K562 (cell line): ENCODE data around the gene PYGB. TPM values are rescaled to one million over a fixed set of nuclear protein-coding genes. Genes with fewer than 3 reads are reported as not detected.

ENCODE experiments used
- ATAC-seq: fragments of 200-7000 bp; cut with Tn5 transposase; 3 replicates; pipeline ENCODE4 v1.9.1; 2020; ENCODE audit warnings: moderate library complexity
- BruUV-seq: library from RNA; stranded (reverse); fragments of 400-500 nt; replicated peaks from 2 replicates; lab custom pipeline; 2021; lab: Mats Ljungman, UMichigan
- CTCF ChIA-PET: fragments of 300-600 bp; formaldehyde crosslinking; extraction: SDS; loops from one replicate; lab custom pipeline; 2021; ENCODE audit warnings: low intra/inter-chr PET ratio; lab: Yijun Ruan, JAX
- POLR2A ChIA-PET: fragments of 300-600, 350-650 bp; sonication (Branson Sonifier 250); formaldehyde crosslinking; extraction: SDS; loops from one replicate; lab custom pipeline; 2021; ENCODE audit warnings: antibody characterized with exemption, inconsistent platforms; lab: Yijun Ruan, JAX
- DNase-seq, 4 experiments: peaks; one replicate each; pipeline versions ENCODE4 v3.0.0 to v3.0.0-alpha.2; 2011 to 2018; ENCODE audit warnings: low spot score in 3 of 4, mixed read lengths in 3 of 4; ENCODE audit errors: extremely low read depth in 1 of 4
- FAIRE-seq: peaks from 2 replicates; lab custom pipeline; 2011; peaks lifted over from hg19 to GRCh38; lab: Jason Lieb, UNC
- H2AFZ ChIP-seq: 2 replicates; pipeline ENCODE4 v1.6.0; 2011; ENCODE audit warnings: low read depth, low read length, control low read depth, inconsistent platforms
- H3K27ac ChIP-seq: fragments of 200-600 bp; 3 replicates; pipeline ENCODE4 v1.8.0; 2011; ENCODE audit warnings: low read depth, mild to moderate bottlenecking, control low read depth, inconsistent platforms, low read length, moderate library complexity, mixed read lengths; ENCODE audit errors: extremely low read depth
- H3K27me3 ChIP-seq, 2 experiments: fragments of 300-600 bp in 1 of 2; 2 replicates in 1 of 2; 3 replicates in 1 of 2; pipeline versions ENCODE4 v1.6.0 to v1.8.0; 2011; ENCODE audit warnings: inconsistent platforms in 2 of 2, low read length in 2 of 2, mild to moderate bottlenecking in 1 of 2, mixed read lengths in 1 of 2, moderate library complexity in 1 of 2; ENCODE audit not compliant: control insufficient read depth in 2 of 2, insufficient read depth in 2 of 2
- H3K36me3 ChIP-seq: fragments of 300-600 bp; 3 replicates; pipeline ENCODE4 v1.8.0; 2011; ENCODE audit warnings: mild to moderate bottlenecking, low read length, inconsistent platforms; ENCODE audit not compliant: control insufficient read depth, insufficient read depth
- H3K4me1 ChIP-seq, 2 experiments: fragments of 200-600 bp in 1 of 2; replicated peaks in 1 of 2; 2 replicates in 1 of 2; 3 replicates in 1 of 2; pipeline versions ENCODE4 v1.5.1 to v1.8.0; 2011; ENCODE audit warnings: inconsistent platforms in 2 of 2, low read length in 2 of 2, mild to moderate bottlenecking in 1 of 2, mixed read lengths in 1 of 2, moderate library complexity in 1 of 2; ENCODE audit not compliant: control insufficient read depth in 2 of 2, insufficient read depth in 2 of 2
- H3K4me2 ChIP-seq: 2 replicates; pipeline ENCODE4 v1.6.1; 2011; ENCODE audit warnings: low read length, control low read depth, inconsistent platforms, mixed read lengths; ENCODE audit not compliant: insufficient read depth
- H3K4me3 ChIP-seq: fragments of 200-600 bp; sonication (generic), shearing (Covaris generic); 2 replicates; pipeline ENCODE4 v1.5.1; 2016; ENCODE audit warnings: control low read depth, inconsistent platforms
- H3K79me2 ChIP-seq: fragments of 200-600 bp; 3 replicates; pipeline ENCODE4 v1.8.0; 2011; ENCODE audit warnings: low read length, inconsistent platforms; ENCODE audit not compliant: control insufficient read depth, insufficient read depth
- H3K9ac ChIP-seq, 2 experiments: 2 replicates each; pipeline versions ENCODE4 v1.6.0 to v1.6.1; 2011; ENCODE audit warnings: low read depth in 2 of 2, low read length in 2 of 2, control low read depth in 1 of 2, inconsistent platforms in 1 of 2, mild to moderate bottlenecking in 1 of 2, mixed read lengths in 1 of 2; ENCODE audit not compliant: insufficient read depth in 1 of 2
- H3K9me1 ChIP-seq: one replicate; pipeline ENCODE4 v1.6.0; 2011; ENCODE audit warnings: inconsistent platforms, mild to moderate bottlenecking, low read length, moderate library complexity; ENCODE audit not compliant: control insufficient read depth, insufficient read depth
- H3K9me3 ChIP-seq: replicated peaks from 2 replicates; pipeline ENCODE4 v1.5.1; 2011; ENCODE audit warnings: low read depth, low read length, inconsistent platforms; ENCODE audit not compliant: control insufficient read depth, insufficient read depth
- H4K20me1 ChIP-seq: replicated peaks from 2 replicates; pipeline ENCODE4 v1.6.1; 2011; ENCODE audit warnings: low read length, inconsistent platforms, mixed read lengths; ENCODE audit not compliant: control insufficient read depth, insufficient read depth
- KAT8 ChIP-seq: fragments of 450-650 bp; IDR thresholded peaks from 2 replicates; pipeline ENCODE4 v1.6.1; 2016; ENCODE audit warnings: low read depth, mild to moderate bottlenecking
- POLR2G ChIP-seq: fragments of 200-400 bp; formaldehyde crosslinking; IDR thresholded peaks from 2 replicates; pipeline ENCODE4 v1.6.1; 2017; ENCODE audit warnings: low read depth, mild to moderate bottlenecking, antibody characterized with exemption, low read length, moderate library complexity
- WGBS: fragments of 100-300 bp; shearing (Covaris generic); methylation state at CpG from one replicate; pipeline ENCODE4 v1.1.6; 2016; ENCODE audit warnings: low coverage, mixed read lengths; ENCODE audit not compliant: insufficient coverage; ENCODE audit errors: missing lambda C conversion rate; 5-methylcytosine and 5-hydroxymethylcytosine counted together
- in situ Hi-C: fragments of 300-500 bp; cut with MboI; formaldehyde crosslinking; loops from 4 replicates; pipeline ENCODE4 v1.15.0; 2018; ENCODE audit warnings: inconsistent platforms, mixed read lengths
- intact Hi-C: fragments of 100-400 bp; cut with micrococcal nuclease; formaldehyde crosslinking; loops from 2 replicates; pipeline ENCODE4 v1.14.2; 2022
- polyA plus RNA-seq, 8 experiments: library from polyadenylated mRNA; depleted of rRNA in 4 of 8; stranded (reverse) in 5 of 8; unstranded in 3 of 8; fragments of >200 nt; fragmentation: Nextera tagmentation in 2 of 8; fragmentation: Illumina TruSeq in 1 of 8; extraction: Ambion mirVana in 2 of 8; extraction: Trizol in 1 of 8; gene quantifications; 2 replicates each; pipeline versions ENCODE4 v1.2.1 to v1.2.3, GENCODE V29; 2011 to 2014; ENCODE audit warnings: inconsistent platforms in 1 of 8, missing spikeins in 1 of 8
- total RNA-seq, 7 experiments: library from RNA; depleted of rRNA in 6 of 7; stranded (reverse); fragments of >200 nt in 6 of 7; fragmentation: Illumina TruSeq in 2 of 7; extraction: Trizol in 2 of 7; gene quantifications; 2 replicates each; pipeline versions ENCODE4 v1.2.1 to v1.2.3, GENCODE V29; 2011 to 2021; ENCODE audit warnings: low replicate concordance in 1 of 7

Gene PYGB
- total and polyA plus RNA-seq, 9 of the 15 experiments (the other 6 are each of a cell fraction or from before 2014, with no cell fraction given), result 0.34 to 18.0 (median 9.8) TPM

- H3K4me1 ChIP-seq, result peaks cover 0 to 11% of the 10 kb centered on the region in 2 experiments; a peak in 3 of 5 replicates
- H3K79me2 ChIP-seq, result no peaks in the 10 kb centered on the region
- H3K9me3 ChIP-seq, result no peaks in the 10 kb centered on the region
- ATAC-seq, result no peak
- H3K9me1 ChIP-seq, result no peaks in the 10 kb centered on the region
- no peak overlapping the region for H3K4me2 ChIP-seq
- no peak overlapping the region for H3K27ac ChIP-seq
- TF ChIP-seq KAT8, result no peak
- TF ChIP-seq POLR2G, result 0 out of 2 replicates have a peak, but pooled peaks have one; percentile 37
- TF ChIP-seq, all 486 proteins: peak for 1
- in situ Hi-C loops (loop anchor here (5.0 kb wide), 1 partner anchor 112 kb away; the partner anchor contains the start of gene GINS1), intact Hi-C loops (loop anchor here (2.0 to 10.0 kb wide), 2 partner anchors 103 to 301 kb away; partner anchors contain the start of gene APMAP)
- WGBS, result 79% methylated on average over 8 of the region's 10 CpGs
- no peaks in the 10 kb centered on the region for H3K27me3 ChIP-seq
- POLR2A ChIA-PET, result interaction anchor here (0.5 to 0.8 kb wide), 2 partner anchors 21 to 113 kb away, joined by 3 to 4 read pairs; no protein-coding TSS in a partner anchor
- no TSS peak for BruUV-seq
- no peak overlapping the region for H2AFZ ChIP-seq
- FAIRE-seq, result no peak
- H3K36me3 ChIP-seq, result no peaks in the 10 kb centered on the region
- no peaks in the 10 kb centered on the region for H4K20me1 ChIP-seq
- H3K9ac ChIP-seq, result no peak overlapping the region
- peak in 2 of 4 experiments; percentile 14 to 19 for DNase-seq
- H3K4me3 ChIP-seq, result no peak overlapping the region
- CTCF ChIA-PET, result interaction anchor here (2.4 kb wide), 1 partner anchor 104 kb away, joined by 13 read pairs; no protein-coding TSS in a partner anchor
Observed at GRCh38 chr20:25295386-25296093, 47.7 kb downstream of the PYGB start.
